NCI-H146 treated with DMSO at 0.1 percent for 48 hours (cell line): ENCODE data around the gene MELTF.

Source experiments
- DNase-seq: peaks from one replicate; lab custom pipeline; 2025; ENCODE audit not compliant: unreplicated experiment; lab: John Stamatoyannopoulos, UW

Gene MELTF

GRCh38 chr3:196969134-196969659 is 60.4 kb downstream of the MELTF start:
- peak; percentile 11 for DNase-seq

- DNase-seq = peak; percentile 37
Measured at GRCh38 chr3:196968233-196969133, 61.1 kb downstream of the MELTF start, which contains the start of gene PIGZ. PIGZ (minus strand) TSS chr3:196968833; CDS start chr3:196952031, 16,802 bp downstream.

GRCh38 chr3:196967412-196968232 is 62.0 kb downstream of the MELTF start:
- DNase-seq = no peak

- no peak for DNase-seq
Measured at GRCh38 chr3:196966526-196967401, 62.9 kb downstream of the MELTF start.

- no peak for DNase-seq
Measured at GRCh38 chr3:196965804-196966173, 63.8 kb downstream of the MELTF start.

GRCh38 chr3:196965112-196965803 is 64.4 kb downstream of the MELTF start:
- DNase-seq = no peak

- DNase-seq = no peak
Measured at GRCh38 chr3:196963631-196963953, 66.0 kb downstream of the MELTF start.

- no peak for DNase-seq
Measured at GRCh38 chr3:196962930-196963630, 66.5 kb downstream of the MELTF start.

GRCh38 chr3:196962108-196962929 is 67.3 kb downstream of the MELTF start:
- no peak for DNase-seq

GRCh38 chr3:196954832-196955231 is 74.8 kb downstream of the MELTF start:
- no peak for DNase-seq
